KG1 (cell line): Measurements from ENCODE around the gene CLEC11A.
A peak's percentile ranks its signal among the peaks of the same experiment; 100 is the strongest.
"Not testable (repeated sequence)": the region's sequence is repeated elsewhere in the genome, so short reads cannot be mapped to it uniquely, and the experiment has no call there.

Experiments
- DNase-seq: peaks from one replicate; lab custom pipeline; 2025; lab: John Stamatoyannopoulos, UW

CLEC11A gene

DNA sequence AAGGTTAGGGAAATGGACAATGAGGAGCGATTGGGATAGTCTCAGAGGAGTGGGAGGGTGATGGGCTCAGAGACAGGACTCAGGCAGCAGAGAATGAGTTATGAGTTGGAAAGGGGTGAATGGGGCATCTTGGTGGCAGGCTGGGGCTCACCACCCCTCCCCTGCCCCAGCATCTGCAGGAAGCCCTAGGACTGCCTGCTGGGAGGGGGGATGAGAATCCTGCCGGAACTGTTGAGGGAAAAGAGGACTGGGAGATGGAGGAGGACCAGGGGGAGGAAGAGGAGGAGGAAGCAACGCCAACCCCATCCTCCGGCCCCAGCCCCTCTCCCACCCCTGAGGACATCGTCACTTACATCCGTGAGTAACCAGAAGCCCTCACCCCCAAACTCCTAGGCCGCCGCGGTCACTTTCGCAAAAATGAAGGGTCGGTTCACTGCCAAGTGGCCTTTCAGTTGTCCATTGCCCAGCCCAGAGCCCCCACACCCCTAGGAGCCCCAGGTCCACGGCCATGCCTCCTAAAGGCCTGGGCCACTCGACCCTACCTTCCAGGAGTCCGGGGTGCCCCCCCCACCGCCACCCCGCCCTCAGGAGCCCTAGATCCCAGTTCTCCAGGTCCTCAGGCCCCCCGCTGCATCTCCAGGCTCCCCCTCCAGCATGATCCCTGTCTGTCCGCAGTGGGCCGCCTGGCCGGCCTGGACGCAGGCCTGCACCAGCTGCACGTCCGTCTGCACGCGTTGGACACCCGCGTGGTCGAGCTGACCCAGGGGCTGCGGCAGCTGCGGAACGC lies 764 bp downstream of the CLEC11A start:
- DNase-seq: no peak

- DNase-seq: peak; percentile 99
Observed at GRCh38 chr19:50724522-50725217, 1.5 kb downstream of the CLEC11A start.

GRCh38 chr19:50725218-50725910 lies 2.2 kb downstream of the CLEC11A start:
- no peak for DNase-seq

DNA sequence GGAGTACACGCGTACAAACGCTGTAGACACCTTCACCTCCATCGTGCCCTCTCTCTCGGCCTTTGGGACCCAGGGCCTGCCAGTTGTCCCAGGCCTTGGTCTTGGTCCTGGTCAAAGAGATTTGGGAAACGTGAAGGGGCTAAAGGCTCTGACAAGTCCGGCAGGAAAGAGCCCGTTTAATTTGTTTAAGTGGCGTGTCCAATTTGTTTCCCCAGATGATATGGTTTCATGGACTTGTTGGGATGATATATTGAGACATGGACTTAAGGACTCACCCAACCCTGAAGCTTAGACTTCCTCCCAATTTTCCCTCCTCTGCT lies 2.7 kb downstream of the CLEC11A start:
- no peak for DNase-seq

DNA sequence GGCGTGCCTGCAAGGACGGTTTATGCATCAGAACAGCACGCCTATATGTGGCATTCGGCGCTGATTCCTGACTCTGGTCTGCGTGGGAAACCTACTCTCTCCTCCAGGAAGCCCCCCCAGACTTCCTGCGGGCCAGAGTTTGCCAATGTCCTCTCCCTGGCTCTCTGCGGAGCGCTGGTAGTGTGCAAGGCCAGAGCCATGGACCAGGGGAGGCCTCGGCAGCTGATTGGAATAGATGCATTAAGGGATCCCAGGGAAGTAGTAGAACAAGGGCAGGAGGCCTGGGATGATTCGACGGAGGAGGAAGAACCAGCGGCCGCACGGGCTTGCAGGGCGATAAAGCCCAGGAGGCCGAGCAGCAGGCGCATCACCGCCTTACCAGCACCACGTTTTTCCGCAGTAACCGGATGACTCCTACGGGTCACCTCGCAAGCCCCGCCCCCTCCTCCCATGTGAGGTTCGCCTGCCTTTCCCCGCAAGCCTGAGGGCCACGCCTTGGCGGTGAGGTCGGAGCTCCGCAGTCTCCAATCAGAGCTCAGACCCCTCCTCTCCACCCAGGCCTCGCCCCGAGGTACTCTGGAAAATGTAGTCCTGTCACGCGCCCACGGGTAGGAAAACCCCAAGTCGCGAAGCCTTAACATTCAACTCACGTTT lies 5.0 kb downstream of the CLEC11A start:
- DNase-seq: peak; percentile 40

GRCh38 chr19:50729894-50730293 lies 6.7 kb downstream of the CLEC11A start:
- DNase-seq: no peak

- no peak for DNase-seq
Observed at GRCh38 chr19:50735869-50736268, 12.7 kb downstream of the CLEC11A start.

DNA sequence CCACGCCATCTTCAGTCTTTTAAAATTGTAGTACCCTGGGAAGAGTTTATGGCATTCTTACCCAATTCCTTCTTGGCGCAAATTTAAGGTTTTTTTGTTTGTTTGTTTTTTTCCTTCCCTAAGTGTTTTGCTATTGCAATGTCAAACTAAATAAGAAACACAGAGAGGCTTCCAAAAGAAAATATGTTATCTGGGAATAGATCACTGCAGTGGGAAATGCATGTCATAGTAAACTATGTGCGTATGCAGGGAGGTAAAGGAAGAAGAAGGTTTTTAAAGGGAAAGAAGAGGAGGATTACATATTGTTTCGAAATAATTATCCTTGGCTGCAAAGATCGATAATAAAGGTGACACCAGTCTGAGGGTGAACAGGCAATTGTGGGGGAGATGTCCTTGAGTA lies 13.2 kb downstream of the CLEC11A start:
- DNase-seq: no peak

GRCh38 chr19:50739132-50739913 lies 16.2 kb downstream of the CLEC11A start:
- no peak for DNase-seq

- no peak for DNase-seq
Observed at GRCh38 chr19:50739914-50740426, 16.8 kb downstream of the CLEC11A start.

DNA sequence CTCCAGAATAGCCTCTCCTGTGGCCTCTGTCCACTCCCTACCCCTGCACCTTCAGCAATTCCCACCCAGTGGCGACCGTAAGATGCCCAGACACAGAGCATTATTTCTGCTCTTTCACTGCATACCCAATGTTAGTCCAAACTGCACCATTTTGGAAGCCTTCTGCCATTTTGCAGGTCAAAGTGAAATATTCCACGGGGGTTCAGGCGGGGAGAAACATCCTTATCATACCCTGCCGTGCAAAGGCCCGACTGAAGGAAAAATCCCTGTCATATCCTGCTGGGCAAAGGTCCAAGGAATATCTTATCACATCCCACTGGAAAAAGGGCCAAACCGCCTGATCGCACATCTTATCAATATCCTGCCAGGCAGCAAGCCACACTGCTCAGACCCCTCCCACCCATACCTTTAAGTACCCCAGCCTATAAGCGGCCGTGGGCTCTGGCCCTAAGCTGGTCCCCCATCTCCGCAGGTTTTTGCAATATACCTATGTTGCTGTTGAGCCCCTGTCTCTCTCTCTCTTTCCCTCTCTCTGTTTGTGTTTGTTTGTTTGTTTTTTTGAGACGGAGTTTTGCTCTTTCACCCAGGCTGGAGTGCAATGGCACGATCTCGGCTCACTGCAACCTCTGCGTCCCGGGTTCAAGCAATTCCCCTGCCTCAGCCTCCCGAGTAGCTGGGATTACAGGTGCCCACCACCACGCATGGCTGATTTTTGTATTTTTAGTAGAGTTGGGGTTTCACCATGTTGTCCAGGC lies 18.2 kb downstream of the CLEC11A start:
- DNase-seq: no peak

GRCh38 chr19:50743537-50743936 lies 20.4 kb downstream of the CLEC11A start:
- no peak for DNase-seq

- no peak for DNase-seq
Observed at GRCh38 chr19:50745221-50745620, 22.1 kb downstream of the CLEC11A start.

- DNase-seq: not testable (repeated sequence)
Observed at GRCh38 chr19:50747141-50747540, 24.0 kb downstream of the CLEC11A start.

GRCh38 chr19:50749490-50749889 lies 26.3 kb downstream of the CLEC11A start:
- DNase-seq: no peak

GRCh38 chr19:50750010-50750409 lies 26.8 kb downstream of the CLEC11A start:
- no peak for DNase-seq

DNA sequence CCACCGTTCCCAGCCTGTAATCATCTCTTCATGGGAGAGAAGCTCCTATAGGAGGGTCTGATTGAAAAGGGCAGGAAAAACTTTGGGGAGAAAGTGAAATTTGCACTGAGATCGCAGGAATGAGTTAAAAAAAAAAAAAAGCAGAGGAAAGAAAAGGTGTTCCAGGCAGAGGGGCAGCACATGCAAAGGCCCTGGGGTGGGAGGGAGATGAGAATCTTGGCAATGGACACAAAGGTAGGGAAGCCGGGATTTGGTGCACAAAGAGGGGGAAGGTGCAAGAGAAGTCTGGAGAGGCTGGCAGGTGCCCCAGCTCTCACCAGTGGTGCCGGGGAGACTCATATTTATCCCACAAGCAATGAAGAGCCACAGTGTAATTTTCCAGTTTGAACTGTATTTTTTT lies 30.7 kb downstream of the CLEC11A start:
- no peak for DNase-seq

GRCh38 chr19:50756244-50756643 lies 33.1 kb downstream of the CLEC11A start:
- not testable (repeated sequence) for DNase-seq

GRCh38 chr19:50757624-50758023 lies 34.5 kb downstream of the CLEC11A start:
- DNase-seq: not testable (repeated sequence)

GRCh38 chr19:50759076-50759475 lies 35.9 kb downstream of the CLEC11A start:
- not testable (repeated sequence) for DNase-seq

- peak; percentile 13 for DNase-seq
Observed at GRCh38 chr19:50759886-50760285, 36.7 kb downstream of the CLEC11A start.
